GM18868 (cell line): Measurements from ENCODE around the gene AFAP1.

ENCODE experiments used
- ATAC-seq: cut with Tn5 transposase; IDR thresholded peaks from one replicate; pipeline ENCODE4 v1.9.1; 2021; ENCODE audit warnings: mild to moderate bottlenecking, moderate library complexity; ENCODE audit not compliant: unreplicated experiment

AFAP1 gene

DNA sequence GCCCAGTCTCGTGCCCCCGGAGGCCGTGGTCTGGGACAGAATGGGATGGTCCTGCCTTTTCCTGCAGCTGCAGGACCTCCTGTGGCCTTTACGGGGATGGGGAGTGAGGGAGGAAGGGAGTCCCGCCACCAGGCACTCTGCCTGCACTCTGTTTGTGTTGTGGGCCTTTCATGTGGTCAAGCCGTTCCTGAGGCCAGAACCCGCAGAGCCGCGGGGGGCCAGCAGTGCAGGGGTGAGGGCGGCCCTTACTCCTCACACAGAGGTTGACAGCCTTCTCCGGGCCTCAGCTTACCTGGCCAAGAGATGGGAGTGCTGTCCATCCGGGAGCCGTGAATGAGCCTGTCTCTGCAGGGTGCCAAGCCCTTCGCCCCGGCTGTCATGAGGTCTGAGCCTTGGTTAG is 230.7 kb downstream of the AFAP1 start:
- no peak for ATAC-seq
